Psoas muscle (tissue), 8 donors: ENCODE results near the gene ATP6V1D. TPM values are rescaled to one million over a fixed set of nuclear protein-coding genes. Genes with fewer than 3 reads are reported as not detected.
"Not testable (repeated sequence)": the region's sequence is repeated elsewhere in the genome, so short reads cannot be mapped to it uniquely, and the experiment has no call there.

Experiments
- ATAC-seq, 4 donors: fragments of 200-7000 bp; cut with Tn5 transposase; one replicate each; pipeline ENCODE4 v1.9.1; 2020; ENCODE audit warnings: moderate library complexity in 3 of 4, mild to moderate bottlenecking in 2 of 4
- DNase-seq, 2 donors: peaks; one replicate each; pipeline ENCODE4 v3.0.0-alpha.2; 2020
- H3K27ac ChIP-seq: fragments of 200-600 bp; one replicate; pipeline ENCODE4 v1.8.0; 2022
- H3K27me3 ChIP-seq, 3 donors: fragments of 200-600 bp in 1 of 3; one replicate each; pipeline versions ENCODE4 v1.6.1 to v1.8.0; 2013 to 2022; ENCODE audit warnings: low read length in 2 of 3, mild to moderate bottlenecking in 2 of 3, moderate library complexity in 1 of 3; ENCODE audit not compliant: insufficient read depth in 3 of 3
- H3K36me3 ChIP-seq, 2 donors: fragments of 200-600 bp in 1 of 2; one replicate each; pipeline versions ENCODE4 v1.6.1 to v1.8.0; 2013 to 2022; ENCODE audit warnings: low read depth in 1 of 2, mild to moderate bottlenecking in 1 of 2, moderate library complexity in 1 of 2; ENCODE audit not compliant: insufficient read depth in 1 of 2
- H3K4me1 ChIP-seq: fragments of 200-600 bp; one replicate; pipeline ENCODE4 v1.8.0; 2022
- H3K4me3 ChIP-seq: fragments of 200-600 bp; one replicate; pipeline ENCODE4 v1.8.0; 2022; ENCODE audit warnings: mild to moderate bottlenecking
- H3K9me3 ChIP-seq: fragments of 200-600 bp; one replicate; pipeline ENCODE4 v1.8.0; 2022
- WGBS, 3 donors: extraction: QIAGEN DNeasy Blood & Tissue Kit; methylation state at CpG; one replicate each; pipeline versions ENCODE4 v1.1.6 to v1.1.7; 2013; 5-methylcytosine and 5-hydroxymethylcytosine counted together
- intact Hi-C, 2 donors: fragments of 100-400 bp; cut with DNase I; formaldehyde crosslinking; loops; one replicate each; pipeline versions ENCODE4 v1.11.0 to v1.14.2; 2022
- long read RNA-seq, 2 donors: library from polyadenylated mRNA; unstranded; transcript quantifications; one replicate each; pipeline ENCODE4 v2.0.0, GENCODE V29; 2021
- polyA plus RNA-seq, 3 donors: library from polyadenylated mRNA; stranded (reverse); fragments of 200-250 nt; gene quantifications; one replicate each; pipeline ENCODE4 v1.2.3, GENCODE V29; 2013
- total RNA-seq, 4 donors: library from RNA; stranded (reverse); fragmentation: NEBNext Ultra II Directional in 2 of 4; extraction: Animal tissue kit (Norgen Biotek cat#: 25700) in 2 of 4; gene quantifications; one replicate each; pipeline versions ENCODE4 v1.2.1 to v1.2.4, GENCODE V29; 2021 to 2023
- TF ChIP-seq, protein P1 (sequence below): fragments of 200-600 bp; IDR thresholded peaks from one replicate; pipeline ENCODE4 v1.8.0; 2022; ENCODE audit warnings: antibody characterized with exemption
- donor health status: healthy with polysubstance abuse.
- donor health status: DM: no; HTN: no; CAD: no; lungs with moderate emphysema.
- donor health status: Bipolar disorder and iron deficiency.
- donor health status: healthy.
- donor health status: DM: yes; HTN: yes; CAD: no.
- donor health status: DM: no; HTN: no; CAD: no.
- donor health status: DM: no; HTN: no; CAD: no.
- donor health status: DM: yes; HTN: yes; CAD: no.

Gene ATP6V1D
- total RNA-seq (10 to 100 TPM; 54.1 to 76.4 (median 66.5) TPM), polyA plus RNA-seq (100 to 1,000 TPM in 1 of 3 donors, 10 to 100 TPM in 2; 58.6 to 133 (median 81.3) TPM)
- long read RNA-seq, donor 1, transcript ATP6V1D-201 (9 exons, 1,845 nt) = major isoform, 23 of 29 reads
- long read RNA-seq, donor 1, partial matches to known transcripts = 6 of 29 reads
- long read RNA-seq, donor 1, other reads (novel, unspliced or antisense) = 0 of 29 reads
- long read RNA-seq, donor 2, transcript ATP6V1D-201 (9 exons, 1,845 nt) = major isoform, 32 of 34 reads
- long read RNA-seq, donor 2, partial matches to known transcripts = 1 of 34 reads
- long read RNA-seq, donor 2, other reads (novel, unspliced or antisense) = 1 of 34 reads

DNA sequence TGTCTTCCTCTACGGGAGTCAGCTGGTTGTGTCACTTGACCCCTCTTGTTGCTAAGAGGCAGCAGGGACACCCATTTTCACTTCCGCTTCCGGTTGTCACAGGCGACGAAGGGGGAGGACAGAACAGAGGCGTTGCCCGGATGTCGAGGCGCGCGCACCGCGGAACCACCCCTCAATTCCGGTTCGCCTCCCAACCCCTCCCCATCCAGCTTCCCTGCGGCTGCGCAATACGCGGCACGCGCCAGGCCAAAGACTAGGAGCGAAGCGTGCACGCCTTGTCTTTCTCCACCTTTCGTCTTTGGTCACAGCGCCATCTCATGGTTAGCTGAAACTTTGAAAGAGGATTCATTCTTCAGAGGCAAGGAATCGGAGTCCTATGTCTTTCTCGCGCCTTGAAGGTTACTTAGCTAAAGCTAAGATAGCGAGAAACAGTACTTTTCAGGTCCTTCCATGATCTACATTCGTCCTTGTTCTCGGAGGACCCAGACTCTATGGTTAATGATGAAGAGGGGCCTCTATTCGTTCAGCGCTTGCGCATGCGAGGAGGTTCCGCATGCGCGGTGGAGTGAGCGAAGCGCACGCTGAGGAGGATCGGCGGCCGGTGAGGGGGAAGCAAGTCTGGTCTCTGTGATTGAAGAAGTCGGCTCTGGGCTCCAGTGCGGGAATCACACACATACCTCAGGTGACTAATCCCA, at the start of gene ATP6V1D, which contains the start of gene EIF2S1:
TSS of gene ATP6V1D (minus strand) at position 30 of the 695 bp plus-strand sequence. CDS start 106 bp downstream, outside the sequence.
TSS of gene EIF2S1 (plus strand) at position 554 of the 695 bp plus-strand sequence. CDS start 4,440 bp downstream, outside the sequence.
- intact Hi-C loops = no loop called here
- ATAC-seq (peak; percentile 97 to 98 (median 98)), DNase-seq (peak; percentile 99 to 100)
- H3K9me3 ChIP-seq = no peaks in the 10 kb centered on the region
- peaks cover 57% of the 10 kb centered on the region for H3K4me1 ChIP-seq
- H3K4me3 ChIP-seq = peak within 1 kb of the TSS; percentile 92
- TF ChIP-seq, protein P1, sequence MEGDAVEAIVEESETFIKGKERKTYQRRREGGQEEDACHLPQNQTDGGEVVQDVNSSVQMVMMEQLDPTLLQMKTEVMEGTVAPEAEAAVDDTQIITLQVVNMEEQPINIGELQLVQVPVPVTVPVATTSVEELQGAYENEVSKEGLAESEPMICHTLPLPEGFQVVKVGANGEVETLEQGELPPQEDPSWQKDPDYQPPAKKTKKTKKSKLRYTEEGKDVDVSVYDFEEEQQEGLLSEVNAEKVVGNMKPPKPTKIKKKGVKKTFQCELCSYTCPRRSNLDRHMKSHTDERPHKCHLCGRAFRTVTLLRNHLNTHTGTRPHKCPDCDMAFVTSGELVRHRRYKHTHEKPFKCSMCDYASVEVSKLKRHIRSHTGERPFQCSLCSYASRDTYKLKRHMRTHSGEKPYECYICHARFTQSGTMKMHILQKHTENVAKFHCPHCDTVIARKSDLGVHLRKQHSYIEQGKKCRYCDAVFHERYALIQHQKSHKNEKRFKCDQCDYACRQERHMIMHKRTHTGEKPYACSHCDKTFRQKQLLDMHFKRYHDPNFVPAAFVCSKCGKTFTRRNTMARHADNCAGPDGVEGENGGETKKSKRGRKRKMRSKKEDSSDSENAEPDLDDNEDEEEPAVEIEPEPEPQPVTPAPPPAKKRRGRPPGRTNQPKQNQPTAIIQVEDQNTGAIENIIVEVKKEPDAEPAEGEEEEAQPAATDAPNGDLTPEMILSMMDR = peak; percentile 93
- WGBS, 3 donors = 0% methylated on average over 47 of the region's 47 CpGs
- H3K36me3 ChIP-seq = peaks cover 0 to 26% of the 10 kb centered on the region in 2 donors
- H3K27me3 ChIP-seq = no peaks in the 10 kb centered on the region
- peak within 1 kb of the TSS; percentile 98 for H3K27ac ChIP-seq

DNA sequence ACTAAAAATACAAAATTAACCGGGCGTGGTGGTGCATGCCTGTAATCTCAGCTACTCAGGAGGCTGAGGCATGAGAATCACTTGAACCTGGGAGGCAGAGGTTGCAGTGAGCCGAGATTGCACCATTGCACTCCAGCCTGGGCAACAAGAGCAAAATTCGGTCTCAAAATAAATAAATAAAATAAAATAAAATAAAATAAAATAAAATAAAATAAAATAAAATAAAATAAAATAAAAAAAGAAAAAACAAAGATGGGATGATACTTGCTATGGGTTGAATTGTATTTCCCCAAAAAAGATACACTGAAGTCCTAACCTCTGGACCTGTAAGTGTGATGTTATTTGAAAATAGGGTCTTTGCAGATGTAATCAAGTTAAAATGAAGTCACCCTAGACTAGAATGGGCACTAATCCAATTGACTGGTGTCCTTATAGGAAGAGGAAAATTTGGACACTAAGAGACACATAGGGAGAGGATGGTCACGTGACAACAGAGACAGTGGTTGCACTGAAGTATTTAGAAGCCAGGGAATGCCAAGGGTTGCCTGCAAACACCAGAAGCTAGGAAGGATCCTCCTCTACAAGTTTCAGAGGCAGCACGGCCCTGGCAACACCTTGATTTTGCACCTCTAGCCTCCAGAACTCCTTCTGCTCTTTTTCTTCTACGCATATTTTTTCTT, 48.7 kb upstream of the ATP6V1D start:
- H3K4me1 ChIP-seq = not testable (repeated sequence)

DNA sequence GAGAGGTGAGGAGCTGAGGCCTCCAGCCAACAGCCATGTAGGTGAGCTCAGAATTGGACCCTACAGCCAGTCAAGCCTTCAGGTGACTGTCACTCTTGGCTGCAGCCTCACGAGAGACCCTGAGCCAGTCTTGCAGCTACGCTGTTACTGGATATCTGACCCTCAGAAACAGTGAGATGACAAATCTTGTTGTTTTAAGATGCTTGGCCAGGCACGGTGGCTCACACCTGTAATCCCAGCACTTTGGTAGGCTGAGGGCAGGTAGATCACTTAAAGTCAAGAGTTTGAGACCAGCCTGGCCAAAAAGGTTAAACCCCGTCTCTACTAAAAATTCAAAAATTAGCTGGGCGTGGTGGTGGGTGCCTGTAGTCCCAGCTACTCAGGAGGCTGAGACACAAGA, 46.2 kb upstream of the ATP6V1D start:
- Histone ChIP-seq H3K4me1 (no peaks in the 10 kb centered on the region), H3K36me3 (no peaks in the 10 kb centered on the region), H3K4me3 (no peak overlapping the region), H3K9me3 (no peaks in the 10 kb centered on the region), H3K27me3 (peaks cover 0 to 4% (median 2%) of the 10 kb centered on the region in 3 donors), H3K27ac (no peak overlapping the region)
- DNase-seq (no peak), ATAC-seq (no peak)
- intact Hi-C loops = no loop called here
- TF ChIP-seq, protein P1 = no peak
- WGBS, 3 donors = 88 to 93% (median 91%) methylated on average over 5 of the region's 5 CpGs

More for the DNA sequence above, 48.7 kb upstream of the ATP6V1D start:
- DNase-seq, ATAC-seq, H3K9me3 ChIP-seq, intact Hi-C loops, H3K36me3 ChIP-seq, H3K4me3 ChIP-seq, H3K27ac ChIP-seq: not testable (repeated sequence)
- H3K27me3 ChIP-seq = peaks cover 0 to 21% (median 8%) of the 10 kb centered on the region in 3 donors
- 81 to 91% (median 82%) methylated on average over 7 of the region's 7 CpGs for WGBS, 3 donors

DNA sequence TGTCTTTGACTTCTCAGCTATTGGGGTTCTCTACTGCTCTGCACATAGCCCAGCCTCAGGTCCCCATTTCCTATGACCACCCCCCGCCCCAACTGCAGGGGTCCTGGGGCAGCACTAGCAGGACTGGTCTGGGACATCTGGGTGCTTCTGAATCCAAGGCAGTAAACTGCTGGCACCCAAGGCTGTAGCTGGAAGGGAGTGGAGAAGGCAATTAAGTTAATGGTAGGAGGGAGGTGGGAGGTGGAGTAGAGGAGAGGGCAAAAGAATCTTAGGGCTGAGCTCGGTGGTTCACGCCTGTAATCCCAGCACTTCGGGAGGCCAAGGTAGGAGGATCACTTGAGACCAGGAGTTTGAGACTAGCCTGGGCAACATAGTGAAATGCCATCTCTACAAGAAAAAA, 40.8 kb upstream of the ATP6V1D start:
- Histone ChIP-seq H3K36me3 (no peaks in the 10 kb centered on the region), H3K27ac (no peak overlapping the region), H3K27me3 (no peaks in the 10 kb centered on the region), H3K4me1 (no peaks in the 10 kb centered on the region), H3K4me3 (no peak overlapping the region), H3K9me3 (no peaks in the 10 kb centered on the region)
- no peak for ATAC-seq
- WGBS, 3 donors = 76 to 81% (median 76%) methylated on average over 4 of the region's 4 CpGs
- TF ChIP-seq, protein P1 = no peak
- no peak for DNase-seq
- intact Hi-C loops = no loop called here

DNA sequence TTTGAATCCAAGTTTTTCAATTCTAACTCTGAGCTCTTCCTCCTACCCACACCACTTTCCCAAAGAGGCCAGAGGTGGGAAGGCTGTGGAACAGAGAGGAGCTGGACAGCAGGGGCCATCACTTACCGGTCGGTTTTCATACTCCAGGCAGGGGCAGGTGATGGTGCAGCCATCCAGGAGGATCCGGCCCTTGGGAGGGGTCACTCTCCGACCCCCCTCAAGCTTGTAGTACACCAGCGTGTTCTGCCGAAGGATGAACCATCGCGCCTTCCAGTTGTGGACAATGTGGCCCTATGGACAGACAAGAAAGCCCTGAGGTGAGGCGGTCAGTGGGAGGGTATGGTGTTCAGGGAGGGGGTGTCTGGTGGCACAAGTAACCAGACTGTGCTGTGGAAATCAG, 37.9 kb upstream of the ATP6V1D start:
- H3K4me3 ChIP-seq = no peak overlapping the region
- no peaks in the 10 kb centered on the region for H3K4me1 ChIP-seq
- 93 to 96% (median 94%) methylated on average over 9 of the region's 9 CpGs for WGBS, 3 donors
- TF ChIP-seq, protein P1 = no peak
- no peaks in the 10 kb centered on the region for H3K9me3 ChIP-seq
- H3K27ac ChIP-seq = no peak overlapping the region
- no peak for ATAC-seq
- no peak for DNase-seq
- intact Hi-C loops = no loop called here
- no peaks in the 10 kb centered on the region for H3K27me3 ChIP-seq
- no peaks in the 10 kb centered on the region for H3K36me3 ChIP-seq
